Heart left ventricle (tissue), 16 donors: ENCODE measurements around the gene SLC16A7. TPM values are rescaled to one million over a fixed set of nuclear protein-coding genes. Genes with fewer than 3 reads are reported as not detected.
"Not testable (repeated sequence)": the region's sequence is repeated elsewhere in the genome, so short reads cannot be mapped to it uniquely, and the experiment has no call there.

Experiments used
- ATAC-seq, 4 donors: fragments of 200-7000 bp; cut with Tn5 transposase; one replicate each; pipeline ENCODE4 v1.9.1; 2020 to 2022; ENCODE audit warnings: moderate library complexity in 4 of 4, mild to moderate bottlenecking in 3 of 4, moderate number of reproducible peaks in 1 of 4
- DNase-seq, 5 donors: peaks; one replicate each; pipeline ENCODE4 v3.0.0-alpha.2; 2020
- H3K27ac ChIP-seq, 12 donors: fragments of 200-600 bp; sonication (generic) in 4 of 12; one replicate each; pipeline versions ENCODE4 v1.5.0 to v1.8.0; 2016 to 2022; ENCODE audit warnings: mild to moderate bottlenecking in 2 of 12
- H3K27me3 ChIP-seq, 9 donors: fragments of 200-600 bp; sonication (generic) in 2 of 9; one replicate each; pipeline versions ENCODE4 v1.5.1 to v1.8.0; 2016 to 2022; ENCODE audit warnings: mild to moderate bottlenecking in 3 of 9
- H3K36me3 ChIP-seq, 9 donors: fragments of 200-600 bp; sonication (generic) in 2 of 9; one replicate each; pipeline versions ENCODE4 v1.5.0 to v1.8.0; 2018 to 2022; ENCODE audit warnings: mild to moderate bottlenecking in 2 of 9
- H3K4me1 ChIP-seq, 12 donors: fragments of 200-600 bp; sonication (generic) in 4 of 12; one replicate each; pipeline versions ENCODE4 v1.5.0 to v1.8.0; 2016 to 2022; ENCODE audit warnings: mild to moderate bottlenecking in 3 of 12
- H3K4me3 ChIP-seq, 12 donors: fragments of 200-600 bp; sonication (generic) in 4 of 12; one replicate each; pipeline versions ENCODE4 v1.5.0 to v1.8.0; 2017 to 2022; ENCODE audit warnings: mild to moderate bottlenecking in 9 of 12, moderate library complexity in 4 of 12
- H3K9me3 ChIP-seq, 12 donors: fragments of 200-600 bp; sonication (generic) in 4 of 12; one replicate each; pipeline versions ENCODE4 v1.5.0 to v1.8.0; 2016 to 2022; ENCODE audit warnings: mild to moderate bottlenecking in 1 of 12
- POLR2A ChIP-seq, 2 donors: fragments of 450-650 bp; IDR thresholded peaks; one replicate each; pipeline ENCODE4 v1.6.1; 2017; ENCODE audit warnings: antibody characterized with exemption in 2 of 2, mild to moderate bottlenecking in 2 of 2, moderate library complexity in 2 of 2
- WGBS, 4 donors: extraction: QIAGEN DNeasy Blood & Tissue Kit in 2 of 4; methylation state at CpG; one replicate each; pipeline versions ENCODE4 v1.1.5 to v1.1.7; 2013 to 2018; 5-methylcytosine and 5-hydroxymethylcytosine counted together
- intact Hi-C, 10 donors: fragments of 100-400 bp; cut with DNase I; formaldehyde crosslinking; loops; one replicate each; pipeline versions ENCODE4 v1.11.1 to v1.14.2; 2022
- polyA plus RNA-seq, 2 donors: library from polyadenylated mRNA; stranded (reverse); fragments of 200-250 nt; gene quantifications; one replicate each; pipeline ENCODE4 v1.2.3, GENCODE V29; 2013
- total RNA-seq, 9 donors: library from RNA; depleted of rRNA in 2 of 9; stranded (reverse); fragments of >200 nt in 2 of 9; fragmentation: NEBNext Ultra II Directional in 3 of 9; extraction: Animal tissue kit (Norgen Biotek cat#: 25700) in 3 of 9; gene quantifications; one replicate each; pipeline versions ENCODE4 v1.1.0 to v1.2.4, GENCODE V29; 2016 to 2023
- TF ChIP-seq, protein P1 (sequence below), 12 donors: fragments of 200-600 bp; sonication (generic) in 4 of 12; IDR thresholded peaks; one replicate each; pipeline versions ENCODE4 v1.5.0 to v1.8.0; 2018 to 2022; ENCODE audit warnings: antibody characterized with exemption in 12 of 12, mild to moderate bottlenecking in 5 of 12
- donor health status: ischemic (EF 13 %, LVEDD 7.1; RV severe dilation, severe dysfunction).
- donor health status: healthy with polysubstance abuse.
- donor health status: DM: no; HTN: yes; CAD: no.
- donor health status: DM: no; HTN: no; CAD: no.
- donor health status: ischemic (EF 25% LVEDD 6.9; RV normal size, moderate dysfunction).
- donor health status: ischemic (EF 25% LVEDD 5.7; RV mildly dilated, moderate dysfunction).
- donor health status: healthy.
- donor health status: DM: yes; HTN: yes; CAD: no.
- donor health status: ischemic (EF 35%, LVEDD 5.7; RV mildly dilated, moderate dysfunction).
- donor health status: nonischemic (EF 11% LVEDD 7.7; RV severe dilation, severe dysfunction).
- donor health status: DM: yes; HTN: yes; CAD: no.
- donor health status: PGD.
- donor health status: ischemic (EF 29% LVEDD 5.4; RV normal size, mild dysfunction).
- donor health status: nonischemic (EF 23%, LVEDD 6.1; RV moderate dilation, normal function).

Gene SLC16A7
- total and polyA plus RNA-seq, 11 donors = 18.4 to 227 (median 121) TPM

DNA sequence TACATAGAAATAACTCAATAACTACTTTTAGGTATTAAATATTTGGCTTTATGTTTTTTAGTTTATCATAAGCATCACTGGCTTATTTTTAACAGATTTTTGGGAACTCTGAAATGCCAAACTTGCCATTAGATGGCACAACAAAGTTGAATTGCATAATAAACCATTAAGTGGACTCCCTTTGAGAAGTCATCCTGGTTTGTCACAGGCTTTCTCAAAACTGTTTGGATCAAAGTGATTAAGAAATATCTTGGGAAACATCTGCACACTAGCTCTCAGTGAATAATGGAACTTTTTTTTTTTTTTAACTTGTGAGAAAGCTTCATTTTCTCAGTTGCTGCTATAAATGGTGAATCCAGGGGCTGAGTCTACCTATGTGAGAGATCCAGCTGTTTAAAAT is 4.3 kb downstream of the SLC16A7 start:
- ATAC-seq (no peak), DNase-seq (no peak)
- Histone ChIP-seq H3K36me3 (no peaks in the 10 kb centered on the region), H3K4me3 (no peak overlapping the region), H3K4me1 (peaks cover 0 to 45% (median 16%) of the 10 kb centered on the region in 12 donors), H3K9me3 (no peaks in the 10 kb centered on the region), H3K27me3 (no peaks in the 10 kb centered on the region), H3K27ac (peak overlapping the region in 8 of 12 donors; percentile 17 to 98 (median 97))
- TF ChIP-seq, protein P1, sequence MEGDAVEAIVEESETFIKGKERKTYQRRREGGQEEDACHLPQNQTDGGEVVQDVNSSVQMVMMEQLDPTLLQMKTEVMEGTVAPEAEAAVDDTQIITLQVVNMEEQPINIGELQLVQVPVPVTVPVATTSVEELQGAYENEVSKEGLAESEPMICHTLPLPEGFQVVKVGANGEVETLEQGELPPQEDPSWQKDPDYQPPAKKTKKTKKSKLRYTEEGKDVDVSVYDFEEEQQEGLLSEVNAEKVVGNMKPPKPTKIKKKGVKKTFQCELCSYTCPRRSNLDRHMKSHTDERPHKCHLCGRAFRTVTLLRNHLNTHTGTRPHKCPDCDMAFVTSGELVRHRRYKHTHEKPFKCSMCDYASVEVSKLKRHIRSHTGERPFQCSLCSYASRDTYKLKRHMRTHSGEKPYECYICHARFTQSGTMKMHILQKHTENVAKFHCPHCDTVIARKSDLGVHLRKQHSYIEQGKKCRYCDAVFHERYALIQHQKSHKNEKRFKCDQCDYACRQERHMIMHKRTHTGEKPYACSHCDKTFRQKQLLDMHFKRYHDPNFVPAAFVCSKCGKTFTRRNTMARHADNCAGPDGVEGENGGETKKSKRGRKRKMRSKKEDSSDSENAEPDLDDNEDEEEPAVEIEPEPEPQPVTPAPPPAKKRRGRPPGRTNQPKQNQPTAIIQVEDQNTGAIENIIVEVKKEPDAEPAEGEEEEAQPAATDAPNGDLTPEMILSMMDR (IDR thresholded peaks at IDR 0.05) = no peak
- no peak for TF ChIP-seq POLR2A (IDR thresholded peaks at IDR 0.05)
- intact Hi-C loops = no loop called here

DNA sequence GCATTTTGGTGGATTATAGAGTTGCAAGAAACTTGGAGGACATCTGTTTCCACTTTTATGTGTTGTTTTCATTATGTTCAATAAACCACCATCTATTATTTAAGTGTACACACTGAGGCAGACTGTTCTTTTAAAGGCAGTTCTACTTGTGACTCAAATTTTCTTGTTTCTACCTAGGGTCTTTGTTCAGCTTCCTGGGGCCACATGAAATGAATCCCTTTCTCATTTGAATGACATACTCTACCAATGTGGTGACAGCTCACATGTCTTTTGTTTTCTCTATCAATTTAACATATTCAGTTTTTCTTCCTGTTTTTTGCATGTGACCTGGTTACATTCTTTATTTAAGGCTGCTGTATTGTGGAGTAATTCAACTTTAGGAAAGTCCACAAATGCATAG is 7.9 kb downstream of the SLC16A7 start:
- TF ChIP-seq, protein P1 (IDR thresholded peaks at IDR 0.05) = no peak
- no peak for TF ChIP-seq POLR2A (IDR thresholded peaks at IDR 0.05)
- no peaks in the 10 kb centered on the region for H3K36me3 ChIP-seq
- no peak for DNase-seq
- peaks cover 0 to 27% (median 6%) of the 10 kb centered on the region in 12 donors for H3K4me1 ChIP-seq
- no peak overlapping the region for H3K27ac ChIP-seq
- no peaks in the 10 kb centered on the region for H3K9me3 ChIP-seq
- no peak for ATAC-seq
- intact Hi-C loops = no loop called here
- no peak overlapping the region for H3K4me3 ChIP-seq
- no peaks in the 10 kb centered on the region for H3K27me3 ChIP-seq

- not testable (repeated sequence) for H3K27me3 ChIP-seq, H3K4me3 ChIP-seq, ATAC-seq, DNase-seq, H3K27ac ChIP-seq
- peaks cover 0 to 25% (median 0%) of the 10 kb centered on the region in 9 donors for H3K36me3 ChIP-seq
- intact Hi-C loops = loop anchor here in 1 of 10 donors (10.0 kb wide), 1 partner anchor 52 kb away; no protein-coding TSS in a partner anchor
- H3K4me1 ChIP-seq = peaks cover 0 to 13% (median 4%) of the 10 kb centered on the region in 12 donors
- H3K9me3 ChIP-seq = peaks cover 0 to 35% (median 9%) of the 10 kb centered on the region in 12 donors
- 69 to 96% (median 92%) methylated on average over 4 of the region's 4 CpGs for WGBS, 4 donors
Measured at GRCh38 chr12:59612823-59613434, 17.1 kb downstream of the SLC16A7 start.

DNA sequence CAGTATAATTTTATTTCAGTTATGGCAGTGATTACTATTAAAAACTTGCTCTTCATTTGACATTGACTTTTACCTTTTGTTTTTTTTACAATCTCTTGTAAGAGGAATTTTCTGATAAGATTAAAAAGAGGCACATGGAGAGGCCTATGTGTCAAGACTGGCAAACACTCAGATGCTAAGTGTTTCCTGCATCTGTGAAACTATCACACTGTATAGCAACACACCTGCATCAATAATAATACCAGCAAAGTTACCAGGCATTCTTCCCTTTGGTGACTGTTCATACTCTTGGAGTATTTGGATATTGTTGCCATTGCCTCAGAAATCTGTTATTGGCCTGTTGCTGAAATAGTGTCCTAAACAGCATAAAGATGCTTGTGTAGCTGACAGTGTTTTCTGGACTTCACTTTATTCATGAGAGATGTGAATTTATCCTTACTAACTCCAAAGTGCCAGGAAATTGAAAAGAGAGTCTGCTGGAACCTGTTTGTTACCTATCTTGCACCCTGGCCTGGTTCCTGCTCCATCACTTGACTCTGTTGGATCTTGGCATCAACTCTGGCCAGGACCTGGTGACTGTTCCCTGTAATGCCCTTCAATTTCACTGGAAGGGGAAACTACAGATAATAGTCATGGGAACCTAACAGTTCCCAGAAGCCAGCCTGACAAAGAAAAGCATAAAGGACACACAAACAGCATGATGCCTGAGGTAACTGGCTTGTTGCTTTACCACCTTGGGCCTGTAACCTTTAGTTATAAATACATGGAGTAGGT is 19.8 kb downstream of the SLC16A7 start:
- Histone ChIP-seq H3K36me3 (peaks cover 0 to 25% (median 0%) of the 10 kb centered on the region in 9 donors), H3K27me3 (no peaks in the 10 kb centered on the region), H3K27ac (peak overlapping the region; percentile 11 to 91 (median 80)), H3K4me3 (no peak overlapping the region), H3K4me1 (peaks cover 0 to 36% (median 13%) of the 10 kb centered on the region in 12 donors), H3K9me3 (peaks cover 0 to 31% (median 9%) of the 10 kb centered on the region in 12 donors)
- intact Hi-C loops = loop anchor here in 4 of 10 donors (5.0 to 10.0 kb wide), 3 partner anchors 37 to 49 kb away; no protein-coding TSS in a partner anchor
- peak in 4 of 5 donors; percentile 74 to 82 (median 76) for DNase-seq
- ATAC-seq = peak; percentile 97 to 98 (median 98)
- TF ChIP-seq, protein P1 (IDR thresholded peaks at IDR 0.05) = no peak
- no peak for TF ChIP-seq POLR2A (IDR thresholded peaks at IDR 0.05)
